Measurements from ENCODE around the gene ONECUT3. TPM values are rescaled to one million over a fixed set of nuclear protein-coding genes. Genes with fewer than 3 reads are reported as not detected.

ONECUT3 gene
- total RNA-seq, 1 experiment from 2014 or later, result not detected

- TF ChIP-seq, protein P1, sequence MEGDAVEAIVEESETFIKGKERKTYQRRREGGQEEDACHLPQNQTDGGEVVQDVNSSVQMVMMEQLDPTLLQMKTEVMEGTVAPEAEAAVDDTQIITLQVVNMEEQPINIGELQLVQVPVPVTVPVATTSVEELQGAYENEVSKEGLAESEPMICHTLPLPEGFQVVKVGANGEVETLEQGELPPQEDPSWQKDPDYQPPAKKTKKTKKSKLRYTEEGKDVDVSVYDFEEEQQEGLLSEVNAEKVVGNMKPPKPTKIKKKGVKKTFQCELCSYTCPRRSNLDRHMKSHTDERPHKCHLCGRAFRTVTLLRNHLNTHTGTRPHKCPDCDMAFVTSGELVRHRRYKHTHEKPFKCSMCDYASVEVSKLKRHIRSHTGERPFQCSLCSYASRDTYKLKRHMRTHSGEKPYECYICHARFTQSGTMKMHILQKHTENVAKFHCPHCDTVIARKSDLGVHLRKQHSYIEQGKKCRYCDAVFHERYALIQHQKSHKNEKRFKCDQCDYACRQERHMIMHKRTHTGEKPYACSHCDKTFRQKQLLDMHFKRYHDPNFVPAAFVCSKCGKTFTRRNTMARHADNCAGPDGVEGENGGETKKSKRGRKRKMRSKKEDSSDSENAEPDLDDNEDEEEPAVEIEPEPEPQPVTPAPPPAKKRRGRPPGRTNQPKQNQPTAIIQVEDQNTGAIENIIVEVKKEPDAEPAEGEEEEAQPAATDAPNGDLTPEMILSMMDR (conservative IDR thresholded peaks at IDR 0.05; ENCODE audit: low read depth, low read length), result no peak
- no peak for TF ChIP-seq EZH2 (IDR thresholded peaks at IDR 0.05; ENCODE audit: borderline replicate concordance, low read depth, low read length, poor library complexity, severe bottlenecking)
- intact Hi-C loops (cut with micrococcal nuclease; ENCODE audit: unreplicated experiment), result no loop called here
- no peaks in the 10 kb centered on the region for H3K36me3 ChIP-seq (ENCODE audit: insufficient read depth, low read length, poor library complexity, severe bottlenecking)
- no peak for DNase-seq (ENCODE audit: low spot score)
- ChIA-PET CTCF (interaction anchor here (0.6 kb wide), 1 partner anchor 303 kb away, joined by 7 read pairs; no protein-coding TSS in a partner anchor), POLR2A (ENCODE audit: low non-redundant PET) (no interaction called here)
- no peaks in the 10 kb centered on the region for H3K9me3 ChIP-seq (ENCODE audit: low read depth, low read length, poor library complexity, severe bottlenecking)
- no TSS peak for BruUV-seq (replicated peaks)
- no peak overlapping the region for H3K4me3 ChIP-seq (ENCODE audit: low read depth, low read length, poor library complexity, severe bottlenecking)
- H3K27ac ChIP-seq (ENCODE audit: low read depth, low read length, poor library complexity, severe bottlenecking), result no peak overlapping the region
- H3K4me1 ChIP-seq (ENCODE audit: insufficient read depth, low read length, poor library complexity, severe bottlenecking), result no peaks in the 10 kb centered on the region
- peaks cover 91% of the 10 kb centered on the region for H3K27me3 ChIP-seq (replicated peaks; ENCODE audit: insufficient read depth, low read depth, low read length, poor library complexity)
Observed at GRCh38 chr19:1752009-1752756, 1.1 kb upstream of the ONECUT3 start.

- intact Hi-C loops (cut with micrococcal nuclease; ENCODE audit: unreplicated experiment), result no loop called here
- Histone ChIP-seq H3K4me1 (ENCODE audit: insufficient read depth, low read length, poor library complexity, severe bottlenecking) (no peaks in the 10 kb centered on the region), H3K4me3 (ENCODE audit: low read depth, low read length, poor library complexity, severe bottlenecking) (no peak overlapping the region), H3K9me3 (ENCODE audit: low read depth, low read length, poor library complexity, severe bottlenecking) (no peaks in the 10 kb centered on the region), H3K27ac (ENCODE audit: low read depth, low read length, poor library complexity, severe bottlenecking) (no peak overlapping the region), H3K36me3 (ENCODE audit: insufficient read depth, low read length, poor library complexity, severe bottlenecking) (no peaks in the 10 kb centered on the region), H3K27me3 (replicated peaks; ENCODE audit: insufficient read depth, low read depth, low read length, poor library complexity) (peaks cover 91% of the 10 kb centered on the region)
- no TSS peak for BruUV-seq (replicated peaks)
- no peak for TF ChIP-seq EZH2 (IDR thresholded peaks at IDR 0.05; ENCODE audit: borderline replicate concordance, low read depth, low read length, poor library complexity, severe bottlenecking)
- TF ChIP-seq, protein P1 (conservative IDR thresholded peaks at IDR 0.05; ENCODE audit: low read depth, low read length), result no peak
- ChIA-PET POLR2A (ENCODE audit: low non-redundant PET) (no interaction called here), CTCF (interaction anchor here (0.6 kb wide), 1 partner anchor 543 kb away, joined by 3 read pairs; no protein-coding TSS in a partner anchor)
- DNase-seq (ENCODE audit: low spot score), result no peak
Observed at GRCh38 chr19:1754018-1754635, 821 bp downstream of the ONECUT3 start.

- H3K27ac ChIP-seq (ENCODE audit: low read depth, low read length, poor library complexity, severe bottlenecking), result no peak overlapping the region
- ChIA-PET CTCF (interaction anchor here (0.6 kb wide), 1 partner anchor 543 kb away, joined by 3 read pairs; no protein-coding TSS in a partner anchor), POLR2A (ENCODE audit: low non-redundant PET) (interaction anchor here (0.6 kb wide), 1 partner anchor 26 kb away, joined by 5 read pairs; no protein-coding TSS in a partner anchor)
- H3K4me3 ChIP-seq (ENCODE audit: low read depth, low read length, poor library complexity, severe bottlenecking), result no peak overlapping the region
- no peaks in the 10 kb centered on the region for H3K4me1 ChIP-seq (ENCODE audit: insufficient read depth, low read length, poor library complexity, severe bottlenecking)
- TF ChIP-seq EZH2 (IDR thresholded peaks at IDR 0.05; ENCODE audit: borderline replicate concordance, low read depth, low read length, poor library complexity, severe bottlenecking), result peak; percentile 88
- TF ChIP-seq, protein P1 (conservative IDR thresholded peaks at IDR 0.05; ENCODE audit: low read depth, low read length), result no peak
- H3K9me3 ChIP-seq (ENCODE audit: low read depth, low read length, poor library complexity, severe bottlenecking), result no peaks in the 10 kb centered on the region
- H3K36me3 ChIP-seq (ENCODE audit: insufficient read depth, low read length, poor library complexity, severe bottlenecking), result no peaks in the 10 kb centered on the region
- BruUV-seq (replicated peaks), result no TSS peak
- no peak for DNase-seq (ENCODE audit: low spot score)
- H3K27me3 ChIP-seq (replicated peaks; ENCODE audit: insufficient read depth, low read depth, low read length, poor library complexity), result peaks cover 91% of the 10 kb centered on the region
- intact Hi-C loops (cut with micrococcal nuclease; ENCODE audit: unreplicated experiment), result no loop called here
Observed at GRCh38 chr19:1754636-1755466, 1.5 kb downstream of the ONECUT3 start.
